Measurements from ENCODE around the gene HSCB.
A peak's percentile ranks its signal among the peaks of the same experiment; 100 is the strongest.

Gene HSCB

DNA sequence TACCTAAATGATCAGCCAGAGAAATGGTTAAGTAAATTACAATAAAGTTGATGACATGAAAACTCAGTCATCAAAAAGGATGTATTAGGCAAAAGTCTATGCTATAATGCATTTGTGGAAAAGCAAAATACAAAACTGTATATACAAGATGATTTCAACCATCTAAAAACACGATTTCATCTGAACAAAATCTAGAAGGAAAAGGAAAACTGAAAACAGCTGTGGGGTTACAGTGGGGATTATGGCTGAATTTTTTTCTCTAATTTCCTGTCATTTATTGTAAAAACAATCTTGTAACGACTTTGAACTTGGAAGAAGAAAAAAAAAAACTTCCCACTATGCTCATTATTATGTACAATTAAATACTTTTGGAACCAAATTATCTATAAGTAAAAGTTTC lies 30.5 kb upstream of the HSCB start:
- no peak for DNase-seq (ENCODE audit: low spot score)
- no peak overlapping the region for H3K4me3 ChIP-seq
- H3K27ac ChIP-seq, result no peak overlapping the region
- TF ChIP-seq, protein P1, sequence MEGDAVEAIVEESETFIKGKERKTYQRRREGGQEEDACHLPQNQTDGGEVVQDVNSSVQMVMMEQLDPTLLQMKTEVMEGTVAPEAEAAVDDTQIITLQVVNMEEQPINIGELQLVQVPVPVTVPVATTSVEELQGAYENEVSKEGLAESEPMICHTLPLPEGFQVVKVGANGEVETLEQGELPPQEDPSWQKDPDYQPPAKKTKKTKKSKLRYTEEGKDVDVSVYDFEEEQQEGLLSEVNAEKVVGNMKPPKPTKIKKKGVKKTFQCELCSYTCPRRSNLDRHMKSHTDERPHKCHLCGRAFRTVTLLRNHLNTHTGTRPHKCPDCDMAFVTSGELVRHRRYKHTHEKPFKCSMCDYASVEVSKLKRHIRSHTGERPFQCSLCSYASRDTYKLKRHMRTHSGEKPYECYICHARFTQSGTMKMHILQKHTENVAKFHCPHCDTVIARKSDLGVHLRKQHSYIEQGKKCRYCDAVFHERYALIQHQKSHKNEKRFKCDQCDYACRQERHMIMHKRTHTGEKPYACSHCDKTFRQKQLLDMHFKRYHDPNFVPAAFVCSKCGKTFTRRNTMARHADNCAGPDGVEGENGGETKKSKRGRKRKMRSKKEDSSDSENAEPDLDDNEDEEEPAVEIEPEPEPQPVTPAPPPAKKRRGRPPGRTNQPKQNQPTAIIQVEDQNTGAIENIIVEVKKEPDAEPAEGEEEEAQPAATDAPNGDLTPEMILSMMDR (IDR thresholded peaks at IDR 0.05), result no peak

DNA sequence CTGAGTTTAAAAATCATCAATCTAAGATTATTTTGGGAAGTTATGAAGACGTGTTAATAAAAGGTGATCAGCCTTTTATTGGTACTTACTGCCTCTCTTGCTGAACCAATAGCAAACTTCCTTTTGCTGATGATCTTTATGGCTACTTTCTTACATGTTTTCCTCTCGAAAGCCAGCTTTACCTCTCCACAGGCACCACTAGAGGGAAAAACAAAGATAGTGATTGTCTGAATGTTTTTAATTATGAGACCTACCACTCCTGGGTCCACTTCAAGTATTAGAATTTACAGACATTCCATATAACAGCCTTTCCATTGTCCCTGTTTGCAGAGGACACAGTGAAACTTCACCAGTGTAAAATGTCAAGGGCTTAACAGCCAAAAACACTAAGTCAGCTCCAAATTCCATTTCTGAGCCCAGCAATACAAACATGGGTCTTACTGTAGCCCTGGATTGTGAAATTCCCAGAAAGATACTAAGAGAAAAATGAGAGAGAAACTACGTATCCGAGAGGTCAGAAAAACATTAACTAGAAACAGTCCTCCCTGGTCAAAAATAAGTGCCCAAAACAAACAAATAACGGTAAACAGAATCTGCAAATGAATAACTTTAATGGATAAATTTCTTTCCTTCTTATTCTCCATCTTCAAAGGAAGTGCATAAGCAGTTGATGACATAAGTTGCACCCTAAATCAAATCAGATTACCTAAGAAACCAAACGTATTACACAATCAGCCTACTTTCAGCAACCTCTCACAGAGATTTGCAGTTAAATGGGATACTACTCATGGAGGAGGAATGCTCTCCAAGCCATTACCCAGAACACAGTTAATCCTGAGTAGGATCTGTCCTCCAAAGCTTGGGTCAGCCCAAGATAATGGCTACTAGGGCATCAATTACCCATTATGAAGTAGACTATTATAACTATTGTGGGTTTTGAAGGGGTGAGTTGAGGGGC lies 29.7 kb upstream of the HSCB start:
- DNase-seq (ENCODE audit: low spot score), result no peak
- Histone ChIP-seq H3K27ac (peak overlapping the region; percentile 1 to 70), H3K4me3 (peak overlapping the region; percentile 30)

DNA sequence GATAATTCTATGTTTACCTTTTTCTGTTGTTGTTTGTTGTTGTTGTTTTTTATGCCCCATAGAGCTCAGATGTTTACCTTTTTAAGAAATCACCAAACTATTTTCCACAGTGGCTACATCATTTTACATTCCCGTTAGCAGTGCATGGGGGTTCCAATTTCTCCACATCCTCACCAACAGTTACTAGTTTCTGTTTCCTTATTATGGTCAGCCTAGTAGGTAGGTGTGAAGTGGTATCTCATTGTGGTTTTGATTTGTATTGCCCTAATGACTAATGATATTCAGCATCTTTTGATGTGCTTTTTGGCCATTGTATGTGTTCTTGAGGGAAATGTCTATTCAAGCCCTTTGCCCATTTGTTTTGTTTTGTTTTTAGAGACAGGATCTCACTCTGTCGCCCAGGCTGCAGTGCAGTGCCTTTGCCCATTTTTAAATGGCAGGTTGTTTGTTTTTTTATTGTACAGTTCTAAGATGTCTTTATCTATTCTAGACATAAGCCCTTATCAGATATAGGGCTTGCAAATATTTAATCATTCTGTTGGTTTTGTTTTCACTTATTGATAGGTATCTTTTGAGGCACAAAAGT lies 27.7 kb upstream of the HSCB start:
- Histone ChIP-seq H3K27ac (no peak overlapping the region), H3K4me3 (no peak overlapping the region)
- TF ChIP-seq, protein P1 (IDR thresholded peaks at IDR 0.05), result no peak
- DNase-seq (ENCODE audit: low spot score), result no peak

More for the DNA sequence above, 29.7 kb upstream of the HSCB start:
- TF ChIP-seq, protein P1 (IDR thresholded peaks at IDR 0.05), result no peak

DNA sequence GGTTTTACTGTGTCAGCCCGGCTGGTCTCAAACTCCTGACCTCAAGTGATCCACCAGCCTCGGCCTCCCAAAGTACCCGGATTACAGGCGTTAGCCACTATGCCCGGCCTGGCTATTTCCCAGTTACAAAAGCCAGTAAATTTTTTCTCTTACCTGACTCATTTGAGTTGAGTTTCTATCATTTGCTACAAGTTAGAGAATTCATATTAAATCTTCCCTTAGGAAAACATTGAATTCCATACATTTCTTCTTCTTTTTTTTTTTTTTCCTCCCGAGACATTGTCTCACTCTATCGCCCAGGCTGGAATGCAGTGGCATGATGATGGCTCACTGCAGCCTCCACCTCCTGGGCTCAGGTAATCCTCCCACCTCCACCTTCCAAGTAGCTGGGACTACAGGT lies 26.2 kb upstream of the HSCB start:
- Histone ChIP-seq H3K27ac (no peak overlapping the region), H3K4me3 (no peak overlapping the region)
- TF ChIP-seq, protein P1 (IDR thresholded peaks at IDR 0.05), result no peak
- DNase-seq (ENCODE audit: low spot score), result no peak

DNA sequence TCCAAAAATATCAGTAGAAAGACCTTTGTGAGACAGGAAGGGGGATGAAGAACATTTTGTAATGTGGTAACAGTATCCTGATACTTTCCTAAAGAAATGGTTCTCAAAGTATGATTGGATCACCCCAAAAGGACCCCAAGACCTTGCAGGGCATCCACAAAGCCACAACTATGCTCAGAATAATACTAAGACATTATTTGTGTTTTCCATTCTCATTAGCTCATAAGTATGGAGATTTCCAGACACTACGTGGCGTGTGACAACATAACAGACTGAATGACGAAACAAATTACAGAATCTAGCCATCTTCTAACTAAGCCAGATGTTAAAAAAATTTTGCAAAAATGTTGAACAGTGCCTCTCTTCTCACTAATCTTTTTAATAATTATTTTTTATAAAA lies 25.2 kb upstream of the HSCB start:
- TF ChIP-seq, protein P1 (IDR thresholded peaks at IDR 0.05), result no peak
- no peak overlapping the region for H3K27ac ChIP-seq

DNA sequence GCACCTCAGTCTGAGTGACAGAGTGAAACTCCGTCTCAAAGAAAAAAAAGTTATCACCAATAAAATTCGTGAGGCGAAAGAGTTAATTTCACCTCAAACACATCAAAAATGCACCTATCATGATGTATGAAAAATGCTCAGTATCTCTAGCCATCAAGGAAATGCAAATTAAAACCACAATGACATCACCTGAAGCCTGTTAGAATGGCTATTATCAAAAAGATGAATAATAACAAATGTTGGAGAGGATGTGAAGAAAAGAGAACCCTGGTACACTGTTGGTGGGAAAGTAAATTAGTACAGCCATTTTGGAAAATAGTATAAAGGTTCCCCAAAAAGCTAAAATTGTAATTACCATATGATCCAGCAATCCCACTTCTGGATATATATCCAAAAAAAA lies 23.8 kb upstream of the HSCB start:
- DNase-seq (ENCODE audit: low spot score), result no peak
- Histone ChIP-seq H3K27ac (no peak overlapping the region), H3K4me3 (no peak overlapping the region)
- TF ChIP-seq, protein P1 (IDR thresholded peaks at IDR 0.05), result no peak

More for the DNA sequence above, 25.2 kb upstream of the HSCB start:
- no peak for DNase-seq (ENCODE audit: low spot score)
- H3K4me3 ChIP-seq, result no peak overlapping the region

Measured in coronary artery (tissue), 2 donors.